Transverse colon (tissue), 4 donors: ENCODE measurements around the gene DLG2. TPM values are rescaled to one million over a fixed set of nuclear protein-coding genes. Genes with fewer than 3 reads are reported as not detected.

Experiments used
- DNase-seq: peaks from one replicate; pipeline ENCODE4 v3.0.0-alpha.2; 2019
- H3K27ac ChIP-seq, 4 donors: fragments of 200-600 bp; sonication (generic); 2 replicates each; pipeline ENCODE4 v1.5.1; 2016 to 2018; ENCODE audit warnings: inconsistent platforms in 4 of 4
- H3K27me3 ChIP-seq: fragments of 200-600 bp; sonication (generic); 2 replicates; pipeline ENCODE4 v1.5.1; 2017; ENCODE audit warnings: inconsistent platforms
- H3K36me3 ChIP-seq, 4 donors: fragments of 200-600 bp; sonication (generic); 2 replicates each; pipeline ENCODE4 v1.5.1; 2017 to 2019; ENCODE audit warnings: inconsistent platforms in 4 of 4
- H3K4me1 ChIP-seq, 4 donors: fragments of 200-600 bp; sonication (generic); 2 replicates each; pipeline ENCODE4 v1.5.1; 2017 to 2020; ENCODE audit warnings: inconsistent platforms in 4 of 4
- H3K4me3 ChIP-seq, 4 donors: fragments of 200-600 bp; sonication (generic); 1 replicate in 1 of 4; 2 replicates in 3 of 4; pipeline versions ENCODE4 v1.5.1 to v1.6.1; 2017 to 2019; ENCODE audit warnings: inconsistent platforms in 4 of 4
- H3K9me3 ChIP-seq, 2 donors: fragments of 200-600 bp; sonication (generic); 2 replicates each; pipeline ENCODE4 v1.5.1; 2017 to 2019; ENCODE audit warnings: inconsistent platforms in 2 of 2
- CTCF ChIP-seq, 5 experiments: fragments of 200-600 bp in 3 of 5; fragments of 450-650 bp in 2 of 5; sonication (generic) in 3 of 5; IDR thresholded peaks; 1 replicate in 2 of 5; 2 replicates in 3 of 5; pipeline ENCODE4 v1.5.1; 2016 to 2017; ENCODE audit warnings: antibody characterized with exemption in 5 of 5, inconsistent platforms in 3 of 5, mild to moderate bottlenecking in 2 of 5, moderate library complexity in 1 of 5
- EP300 ChIP-seq: sonication (generic); formaldehyde crosslinking; IDR thresholded peaks from one replicate; pipeline ENCODE4 v1.6.1; 2017; ENCODE audit warnings: antibody characterized with exemption, low read depth
- POLR2A ChIP-seq: fragments of 450-650 bp; IDR thresholded peaks from one replicate; pipeline ENCODE4 v1.6.1; 2016; ENCODE audit warnings: antibody characterized with exemption, mild to moderate bottlenecking, moderate library complexity
- POLR2AphosphoS5 ChIP-seq, 3 donors: sonication (generic); formaldehyde crosslinking; IDR thresholded peaks; one replicate each; pipeline ENCODE4 v1.6.1; 2016; ENCODE audit warnings: antibody characterized with exemption in 3 of 3
- WGBS, 2 donors: methylation state at CpG; one replicate each; pipeline ENCODE4 v1.1.5; 2018; ENCODE audit warnings: low coverage in 1 of 2; 5-methylcytosine and 5-hydroxymethylcytosine counted together
- in situ Hi-C, 4 donors: fragments of 200-750 bp; cut with MboI; loops; one replicate each; pipeline versions ENCODE4 v1.15.0 to v1.15.1; 2017; ENCODE audit warnings: low sequenced_read_pairs in 3 of 4, low pct_ligation_motif_present in 1 of 4, low pct_unique_long_range_greater_than_20kb in 1 of 4
- intact Hi-C: fragments of 100-400 bp; cut with DNase I; formaldehyde crosslinking; loops from one replicate; pipeline ENCODE4 v1.15.1; 2023; ENCODE audit warnings: low total_unique reads
- total RNA-seq, 4 donors: library from RNA; depleted of rRNA; stranded (reverse); fragments of >200 nt; gene quantifications; one replicate each; pipeline ENCODE4 v1.1.0, GENCODE V29; 2016

Gene DLG2
- total RNA-seq, 4 donors from 2014 or later, result 1.9 to 28.3 (median 3.7) TPM

GRCh38 chr11:85295694-85296271, 331.4 kb downstream of the DLG2 start:
- no peaks in the 10 kb centered on the region for H3K27me3 ChIP-seq
- in situ Hi-C loops (no loop called here), intact Hi-C loops (no loop called here)
- TF ChIP-seq POLR2A, result no peak
- TF ChIP-seq POLR2AphosphoS5 (IDR thresholded peaks at IDR 0.05), result no peak
- no peak for TF ChIP-seq CTCF (IDR thresholded peaks at IDR 0.05)
- no peak for TF ChIP-seq EP300
- H3K9me3 ChIP-seq, result no peaks in the 10 kb centered on the region
- WGBS, 2 donors, result 89 to 90% methylated on average over 1 of the region's 1 CpG
- H3K4me1 ChIP-seq, result peaks cover 0 to 7% (median 2%) of the 10 kb centered on the region in 4 donors
- H3K36me3 ChIP-seq, result no peaks in the 10 kb centered on the region
- no peak overlapping the region for H3K27ac ChIP-seq
- H3K4me3 ChIP-seq, result no peak overlapping the region
- no peak for DNase-seq

- WGBS, 2 donors, result 84 to 85% methylated on average over 4 of the region's 4 CpGs
- TF ChIP-seq POLR2AphosphoS5 (IDR thresholded peaks at IDR 0.05) (no peak), POLR2A (no peak), EP300 (no peak), CTCF (IDR thresholded peaks at IDR 0.05) (no peak)
- no peak for DNase-seq
- intact Hi-C loops (no loop called here), in situ Hi-C loops (no loop called here)
- no peak overlapping the region for H3K4me3 ChIP-seq
- no peak overlapping the region for H3K27ac ChIP-seq
- H3K9me3 ChIP-seq, result no peaks in the 10 kb centered on the region
- H3K4me1 ChIP-seq, result no peaks in the 10 kb centered on the region
- H3K27me3 ChIP-seq, result no peaks in the 10 kb centered on the region
- no peaks in the 10 kb centered on the region for H3K36me3 ChIP-seq
These were observed 345.6 kb downstream of the DLG2 start for GRCh38 chr11:85281550-85281949.

- intact Hi-C loops, result no loop called here
- in situ Hi-C loops, result no loop called here
- whole genome bisulfite sequencing, 2 donors, result 27 to 50% methylated on average over 1 of the region's 1 CpG
These were observed 347.9 kb downstream of the DLG2 start for GRCh38 chr11:85279267-85279666.

GRCh38 chr11:85277693-85278092, 349.5 kb downstream of the DLG2 start:
- Histone ChIP-seq H3K4me1 (no peaks in the 10 kb centered on the region), H3K36me3 (no peaks in the 10 kb centered on the region), H3K9me3 (no peaks in the 10 kb centered on the region), H3K27me3 (no peaks in the 10 kb centered on the region), H3K27ac (no peak overlapping the region), H3K4me3 (no peak overlapping the region)
- no peak for DNase-seq
- intact Hi-C loops (no loop called here), in situ Hi-C loops (no loop called here)
- 65 to 76% methylated on average over 2 of the region's 2 CpGs for WGBS, 2 donors
- no peak for TF ChIP-seq EP300
- TF ChIP-seq POLR2AphosphoS5 (IDR thresholded peaks at IDR 0.05), result no peak
- TF ChIP-seq POLR2A, result no peak
- TF ChIP-seq CTCF (IDR thresholded peaks at IDR 0.05), result no peak

More at GRCh38 chr11:85279267-85279666, 347.9 kb downstream of the DLG2 start:
- TF ChIP-seq POLR2AphosphoS5 (IDR thresholded peaks at IDR 0.05), result no peak
- no peak for TF ChIP-seq EP300
- no peak for TF ChIP-seq POLR2A
- no peak for TF ChIP-seq CTCF (IDR thresholded peaks at IDR 0.05)
- Histone ChIP-seq H3K27me3 (no peaks in the 10 kb centered on the region), H3K36me3 (no peaks in the 10 kb centered on the region), H3K4me3 (no peak overlapping the region), H3K9me3 (no peaks in the 10 kb centered on the region), H3K27ac (no peak overlapping the region), H3K4me1 (no peaks in the 10 kb centered on the region)
- no peak for DNase-seq
